Stimulated activated CD4-positive, alpha-beta T cell treated with anti-CD3 and anti-CD28 coated beads, Interleukin-1b, Interleukin-23, amount 100 ng/mL, for 4 hours (primary cell): ENCODE measurements around the gene SIK3.

Experiments used
- DNase-seq, 2 donors: peaks; one replicate each; pipeline ENCODE4 v3.0.0-alpha.2; 2020; ENCODE audit warnings: low read depth in 2 of 2

SIK3 gene

DNA sequence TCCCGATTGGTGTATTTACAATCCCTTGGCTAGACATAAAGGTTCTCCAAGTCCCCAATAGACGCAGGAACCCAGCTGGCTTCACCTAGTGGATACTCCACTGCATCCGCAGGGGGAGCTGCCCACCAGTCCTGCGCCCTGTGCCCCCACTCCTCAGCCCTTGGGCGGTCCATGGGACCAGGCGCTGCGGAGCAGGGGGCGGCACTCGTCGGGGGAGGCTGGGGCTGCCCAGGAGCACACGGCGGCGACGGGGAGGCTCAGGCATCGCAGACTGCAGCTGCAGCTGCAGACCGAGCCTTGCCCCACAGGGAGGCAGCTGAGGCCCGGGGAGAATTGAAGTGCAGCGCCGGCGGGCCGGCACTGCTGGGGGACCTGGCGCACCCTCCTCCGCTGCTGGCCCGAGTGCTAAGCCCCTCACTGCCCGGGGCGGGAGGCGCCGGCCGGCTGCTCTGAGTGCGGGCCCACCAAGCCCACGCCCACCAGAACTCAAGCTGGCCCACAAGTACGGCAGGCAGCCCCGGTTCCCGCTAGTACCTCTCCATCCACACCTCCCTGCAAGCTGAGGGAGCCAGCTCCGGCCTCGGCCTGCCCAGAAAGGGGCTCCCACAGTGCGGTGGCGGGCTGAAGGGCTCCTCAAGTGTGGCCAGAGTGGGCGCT is 12.2 kb upstream of the SIK3 start:
- no peak for DNase-seq

DNA sequence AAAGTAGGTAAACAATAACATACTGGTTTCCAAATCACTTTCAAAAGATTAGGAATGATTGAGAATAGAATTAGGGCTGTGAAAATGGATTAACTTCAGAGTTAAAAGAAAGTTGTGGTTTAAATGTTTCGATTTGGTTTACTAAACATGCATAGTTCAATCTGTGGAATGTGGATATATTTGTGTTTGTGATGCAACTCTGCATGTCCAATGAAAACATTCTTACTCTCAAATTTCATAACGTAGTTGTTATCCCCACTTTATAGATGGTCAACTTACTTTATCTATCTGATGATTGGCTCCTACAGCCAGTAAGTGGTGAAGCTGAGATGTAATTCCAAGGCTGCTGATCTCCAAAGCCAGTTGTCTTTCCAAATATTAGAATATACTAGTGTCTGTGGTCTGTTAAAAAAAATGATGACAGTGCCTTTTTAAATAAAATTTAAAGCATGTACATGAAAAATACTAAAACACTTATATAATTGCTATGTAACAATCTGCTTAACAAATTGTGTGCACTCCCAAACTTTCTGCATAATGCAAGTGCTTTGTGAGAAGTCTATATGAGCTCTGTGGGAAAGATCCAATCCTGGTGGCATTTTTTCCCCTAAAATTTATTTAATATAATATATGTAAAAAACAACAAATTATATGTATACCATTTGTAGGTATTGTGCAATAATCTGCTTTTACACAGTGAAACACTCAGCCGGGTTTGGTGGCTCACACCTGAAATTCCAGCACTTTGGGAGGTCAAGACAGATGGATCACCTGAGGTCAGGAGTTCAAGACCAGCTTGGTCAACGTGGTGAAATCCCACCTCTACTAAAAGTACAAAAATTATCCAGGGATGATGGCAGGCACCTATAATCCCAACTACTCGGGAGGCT is 9.7 kb upstream of the SIK3 start:
- DNase-seq = no peak

- no peak for DNase-seq
Measured at GRCh38 chr11:117100556-117100955, 2.3 kb upstream of the SIK3 start.

GRCh38 chr11:117099696-117100095 is 1.5 kb upstream of the SIK3 start:
- no peak for DNase-seq

- DNase-seq = peak in 1 of 2 donors; percentile 29
Measured at GRCh38 chr11:117097389-117098268, 599 bp downstream of the SIK3 start.

GRCh38 chr11:117097014-117097388 is 1.2 kb downstream of the SIK3 start:
- DNase-seq = no peak

DNA sequence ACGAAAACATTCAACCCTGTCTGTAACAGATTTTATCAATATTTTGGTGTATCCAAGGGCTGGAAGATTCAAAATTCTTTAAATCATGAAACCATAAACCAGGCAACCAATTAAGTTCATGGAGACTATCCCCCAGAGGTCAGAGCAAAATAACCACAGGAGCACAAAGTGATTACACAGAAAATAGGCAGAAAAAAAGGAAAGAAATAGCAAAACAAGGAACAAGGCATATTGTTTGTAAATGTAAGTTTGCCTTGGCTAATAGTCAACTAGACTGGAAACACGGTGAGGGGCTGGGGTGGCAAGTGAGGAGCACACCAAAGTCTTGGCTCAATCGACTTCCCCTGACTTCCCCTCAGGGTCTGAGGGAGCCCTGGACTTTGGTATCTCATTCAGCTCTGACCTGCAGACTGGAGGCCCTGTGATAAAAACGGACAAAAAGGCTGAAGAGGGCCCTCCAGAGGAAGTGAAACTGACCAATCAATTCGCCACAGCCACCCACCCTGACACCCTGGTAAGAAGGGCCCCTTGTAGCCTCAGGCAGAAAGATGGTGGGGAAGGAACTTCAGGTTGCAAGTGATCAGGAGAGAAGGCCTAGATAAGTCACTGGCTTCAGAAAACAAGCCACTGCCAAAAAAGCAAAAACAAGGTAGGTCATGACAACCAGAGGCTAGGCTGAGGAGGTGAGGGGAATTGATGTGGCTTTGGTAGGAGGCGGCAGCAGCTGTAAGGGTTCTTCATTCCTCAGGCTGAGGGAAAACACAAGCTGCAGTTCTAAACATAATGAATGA is 1.8 kb downstream of the SIK3 start:
- peak in 1 of 2 donors; percentile 30 for DNase-seq

DNA sequence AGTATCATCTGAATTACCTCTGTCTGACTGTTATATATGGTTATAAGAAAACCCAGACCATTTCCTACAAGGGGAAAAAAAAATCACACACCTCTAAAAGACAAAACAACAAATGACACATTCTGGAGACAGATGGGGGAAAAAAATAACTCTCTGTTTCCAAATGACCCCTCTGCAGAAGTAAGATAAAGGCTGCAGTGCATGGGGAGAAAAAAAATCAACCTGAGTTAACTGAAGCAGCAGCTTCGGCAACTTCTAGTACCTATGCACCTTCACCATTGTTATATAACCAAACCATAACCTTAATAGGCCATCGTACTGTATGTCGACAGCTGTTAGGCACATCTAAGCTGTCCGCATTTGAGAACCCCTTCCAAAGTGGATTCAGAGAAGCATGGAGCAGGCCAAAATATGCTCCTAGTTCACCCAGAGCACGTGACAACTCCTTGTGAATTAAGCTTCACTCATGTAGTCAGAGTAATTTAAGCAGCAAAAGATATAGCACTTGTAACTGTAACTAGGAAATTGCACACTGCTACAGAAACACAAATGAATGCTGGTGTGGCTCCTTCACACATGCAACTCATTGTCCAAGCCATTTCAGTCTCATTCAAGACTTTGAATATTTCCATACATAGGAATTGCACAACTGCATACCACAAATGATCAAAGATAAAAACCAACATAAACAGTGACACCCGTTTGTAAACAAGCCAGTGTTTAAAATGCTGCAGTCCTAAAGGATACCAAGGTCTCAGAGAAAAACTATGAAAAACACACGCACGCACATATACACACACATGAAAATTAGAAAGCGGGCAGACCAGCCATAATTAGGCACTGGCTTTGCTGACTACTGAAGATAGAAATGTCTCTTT is 2.7 kb downstream of the SIK3 start:
- no peak for DNase-seq

DNA sequence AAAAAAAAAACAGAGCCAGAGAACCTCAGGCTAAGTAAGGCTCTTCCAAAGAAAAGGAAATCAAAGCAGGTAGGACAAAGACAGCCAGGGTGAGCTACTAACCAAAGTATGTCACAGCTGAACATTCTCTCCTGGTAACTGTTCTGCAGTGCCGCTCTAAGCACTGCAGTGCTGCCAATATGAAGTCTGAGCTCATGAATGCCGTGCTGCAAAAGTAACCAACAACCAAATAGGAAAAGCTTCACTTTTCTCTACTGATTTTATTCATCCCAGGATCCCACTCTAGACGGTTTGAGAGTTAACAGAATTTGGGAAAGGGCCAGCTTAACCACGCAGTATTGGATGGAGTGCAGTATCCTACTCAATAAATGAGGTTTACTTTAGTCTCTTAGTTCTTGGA is 3.5 kb downstream of the SIK3 start:
- DNase-seq = no peak

DNA sequence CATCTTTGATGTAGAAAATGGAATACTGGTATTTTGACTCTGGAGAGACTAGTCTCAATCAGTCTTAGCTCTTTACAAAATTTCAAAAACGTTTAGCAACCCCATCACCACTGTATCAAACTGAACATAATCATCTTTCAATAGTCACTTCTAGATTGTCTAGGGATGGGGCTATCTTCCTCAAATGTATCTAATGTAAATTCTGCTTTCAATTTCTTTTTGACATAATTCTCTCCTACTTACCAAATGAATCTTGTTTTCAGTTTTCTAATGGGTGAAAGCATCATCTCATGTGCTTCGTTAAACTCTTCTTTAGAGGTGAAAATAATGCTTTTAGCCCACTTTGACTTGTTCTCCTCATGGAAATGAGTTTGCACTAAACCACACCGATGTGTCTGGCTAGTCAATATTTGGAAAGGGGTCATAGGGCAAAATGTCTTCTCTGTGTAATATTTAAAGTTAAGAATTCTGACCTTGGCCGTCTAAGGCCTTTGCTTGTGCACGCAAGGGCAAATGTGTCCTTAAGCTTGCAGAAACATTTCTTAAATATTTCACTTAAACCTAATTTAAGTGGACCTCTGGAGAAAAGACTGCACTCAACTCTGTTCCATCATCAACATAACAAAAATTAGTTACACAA is 5.2 kb downstream of the SIK3 start:
- DNase-seq = no peak

GRCh38 chr11:117091753-117092477 is 6.3 kb downstream of the SIK3 start:
- no peak for DNase-seq

GRCh38 chr11:117090111-117090706 is 8.0 kb downstream of the SIK3 start:
- no peak for DNase-seq

GRCh38 chr11:117089685-117090084 is 8.5 kb downstream of the SIK3 start:
- no peak for DNase-seq

- DNase-seq = no peak
Measured at GRCh38 chr11:117087446-117087845, 10.8 kb downstream of the SIK3 start.

DNA sequence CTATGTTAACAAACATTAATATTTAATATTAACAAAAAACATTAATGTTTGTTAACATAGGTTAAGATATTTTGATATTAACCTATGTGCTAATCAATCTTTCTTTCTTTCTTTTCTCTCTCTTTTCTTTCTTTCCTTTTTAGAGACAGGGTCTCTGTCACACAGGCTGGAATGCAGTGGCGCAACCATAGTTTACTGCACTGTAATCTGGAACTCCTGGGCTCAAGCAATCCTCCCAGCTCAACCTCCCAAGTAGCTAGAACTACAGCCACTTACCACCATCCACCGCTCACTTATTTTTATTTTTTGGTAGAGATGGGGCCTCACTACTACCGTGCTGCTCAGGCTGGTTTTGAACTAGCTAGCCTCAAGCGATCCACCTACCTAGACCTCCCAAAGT is 13.2 kb downstream of the SIK3 start:
- DNase-seq = no peak

DNA sequence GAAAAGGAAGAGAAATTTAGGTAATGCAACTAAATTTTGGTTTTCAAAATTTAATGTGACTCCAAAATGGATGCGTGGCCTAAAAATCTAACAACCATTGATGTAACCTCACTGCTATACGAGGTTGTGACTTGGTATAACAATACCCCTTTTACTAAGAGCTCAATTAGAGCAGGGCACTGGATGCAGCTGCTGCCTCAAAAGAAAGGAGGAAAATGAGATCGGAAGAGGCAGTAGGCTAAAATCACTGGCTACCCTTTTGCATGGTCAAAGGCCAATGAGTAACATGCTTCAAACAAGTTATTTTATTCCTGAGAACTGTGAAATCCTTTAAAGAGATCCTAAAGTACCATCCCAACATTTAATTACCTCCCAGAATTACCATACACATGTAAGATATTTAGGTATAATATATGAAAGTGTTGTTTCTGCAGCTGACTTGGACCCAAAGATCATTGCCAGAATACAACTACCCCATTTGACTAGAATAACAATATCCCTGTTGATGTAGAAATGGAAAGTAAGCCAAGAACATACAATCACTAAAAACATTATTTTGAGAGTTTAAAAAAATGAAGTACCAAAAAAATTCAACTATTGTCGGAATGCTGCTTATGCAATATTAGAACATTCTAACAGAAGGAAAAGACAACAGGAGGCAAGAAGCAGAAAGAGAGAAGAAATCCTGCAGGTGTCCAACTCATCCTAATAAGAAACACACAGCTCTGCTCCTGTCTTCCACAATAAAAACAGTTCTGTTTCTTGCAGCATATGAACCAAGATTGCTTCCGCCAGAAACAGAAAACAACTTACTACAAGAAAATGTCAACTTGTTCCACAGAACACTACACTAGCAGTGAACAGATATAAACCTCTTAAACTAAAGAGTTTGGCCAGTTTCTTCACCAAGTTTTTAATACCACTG is 15.0 kb downstream of the SIK3 start:
- DNase-seq = no peak

DNA sequence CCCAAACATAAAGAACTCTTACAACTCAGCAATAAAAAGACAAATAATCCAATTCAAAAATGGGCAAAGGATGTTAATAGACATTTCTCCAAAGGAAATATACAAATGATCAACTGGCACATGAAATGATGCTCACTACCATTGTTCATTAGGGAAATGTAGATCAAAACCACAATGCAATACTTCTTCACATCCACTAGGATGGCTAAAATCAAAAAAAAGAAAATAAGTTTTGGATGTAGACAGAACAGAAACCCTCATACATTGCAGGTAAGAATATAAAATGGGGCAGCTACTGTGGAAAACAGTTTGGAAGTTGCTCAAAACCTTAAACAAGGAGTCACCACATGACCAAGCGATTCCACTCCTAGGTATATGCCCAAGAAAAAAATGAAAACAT is 16.3 kb downstream of the SIK3 start:
- DNase-seq = no peak

DNA sequence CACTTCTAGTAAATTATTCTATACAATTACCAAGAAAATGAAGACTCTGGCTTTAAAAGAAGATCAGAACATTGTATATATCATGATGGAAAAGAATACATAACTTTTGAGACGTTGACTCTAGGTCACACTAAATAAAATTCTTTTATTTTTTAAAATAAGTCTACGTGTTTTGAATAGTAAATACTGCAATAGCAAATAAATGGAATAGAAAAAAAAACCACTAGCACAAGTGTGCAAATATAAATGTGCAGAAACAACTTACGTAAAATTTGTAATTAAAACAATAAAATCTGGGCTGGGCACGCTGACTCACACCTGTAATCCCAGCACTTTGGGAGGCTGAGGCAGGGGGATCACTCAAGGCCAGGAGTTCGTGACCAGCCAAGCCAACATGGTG is 17.9 kb downstream of the SIK3 start:
- DNase-seq = no peak
